ENCODE measurements around the gene IFITM5. TPM values are rescaled to one million over a fixed set of nuclear protein-coding genes. Genes with fewer than 3 reads are reported as not detected.

Gene IFITM5
- total and polyA plus RNA-seq, 2 donors from 2014 or later = not detected

DNA sequence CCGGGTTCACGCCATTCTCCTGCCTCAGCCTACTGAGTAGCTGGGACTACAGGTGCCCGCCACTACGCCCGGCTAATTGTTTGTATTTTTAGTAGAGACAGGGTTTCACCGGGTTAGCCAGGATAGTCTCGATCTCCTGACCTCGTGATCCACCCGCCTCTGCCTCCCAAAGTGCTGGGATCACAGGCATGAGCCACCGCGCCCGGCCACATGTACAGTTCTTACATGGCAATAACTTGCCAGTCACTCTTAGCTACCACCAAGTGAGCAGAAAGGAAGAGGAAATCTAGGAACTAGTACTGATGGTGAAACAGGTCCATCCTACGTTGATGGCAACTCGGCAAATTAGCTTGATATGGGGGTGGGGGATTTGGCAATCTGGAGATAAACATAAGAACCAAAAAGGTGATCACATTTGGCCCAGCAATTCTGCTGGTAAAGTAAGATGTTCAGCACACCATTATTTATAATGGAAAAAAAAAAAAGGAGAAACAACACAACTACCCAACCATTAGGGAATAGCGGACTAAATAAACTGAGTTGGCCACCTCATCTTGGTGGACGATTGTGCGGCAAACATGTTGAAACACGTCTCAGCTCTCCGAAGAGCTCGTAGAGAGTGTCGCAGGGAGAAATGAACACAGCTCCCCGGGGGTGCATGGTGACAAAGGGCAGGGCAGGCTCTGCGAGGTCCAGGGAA, 15.8 kb downstream of the IFITM5 start:
- Histone ChIP-seq H3K36me3 (ENCODE audit: control insufficient read depth in 2 of 3, insufficient read depth in 3 of 3, low read length in 3 of 3) (no peaks in the 10 kb centered on the region), H3K9ac (ENCODE audit: low read length in 3 of 3) (no peak overlapping the region), H3K27me3 (ENCODE audit: control insufficient read depth, insufficient read depth, low read length) (peaks cover 19% of the 10 kb centered on the region), H3K4me1 (ENCODE audit: control insufficient read depth in 2 of 3, insufficient read depth in 2 of 3, low read depth in 1 of 3, low read length in 3 of 3) (peaks cover 0 to 17% (median 0%) of the 10 kb centered on the region in 3 donors), H3K9me3 (ENCODE audit: control insufficient read depth in 2 of 3, insufficient read depth in 1 of 3, low read length in 3 of 3) (no peaks in the 10 kb centered on the region), H3K27ac (ENCODE audit: low read depth in 2 of 2, low read length in 2 of 2) (no peak overlapping the region), H3K4me3 (ENCODE audit: low read length in 3 of 3) (no peak overlapping the region)
- FAIRE-seq = no peak
- TF ChIP-seq, protein P1, sequence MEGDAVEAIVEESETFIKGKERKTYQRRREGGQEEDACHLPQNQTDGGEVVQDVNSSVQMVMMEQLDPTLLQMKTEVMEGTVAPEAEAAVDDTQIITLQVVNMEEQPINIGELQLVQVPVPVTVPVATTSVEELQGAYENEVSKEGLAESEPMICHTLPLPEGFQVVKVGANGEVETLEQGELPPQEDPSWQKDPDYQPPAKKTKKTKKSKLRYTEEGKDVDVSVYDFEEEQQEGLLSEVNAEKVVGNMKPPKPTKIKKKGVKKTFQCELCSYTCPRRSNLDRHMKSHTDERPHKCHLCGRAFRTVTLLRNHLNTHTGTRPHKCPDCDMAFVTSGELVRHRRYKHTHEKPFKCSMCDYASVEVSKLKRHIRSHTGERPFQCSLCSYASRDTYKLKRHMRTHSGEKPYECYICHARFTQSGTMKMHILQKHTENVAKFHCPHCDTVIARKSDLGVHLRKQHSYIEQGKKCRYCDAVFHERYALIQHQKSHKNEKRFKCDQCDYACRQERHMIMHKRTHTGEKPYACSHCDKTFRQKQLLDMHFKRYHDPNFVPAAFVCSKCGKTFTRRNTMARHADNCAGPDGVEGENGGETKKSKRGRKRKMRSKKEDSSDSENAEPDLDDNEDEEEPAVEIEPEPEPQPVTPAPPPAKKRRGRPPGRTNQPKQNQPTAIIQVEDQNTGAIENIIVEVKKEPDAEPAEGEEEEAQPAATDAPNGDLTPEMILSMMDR (IDR thresholded peaks at IDR 0.05; ENCODE audit: borderline replicate concordance, extremely low read depth, insufficient read depth) = no peak
- intact Hi-C loops (cut with DNase I) = no loop called here
- DNase-seq = no peak

DNA sequence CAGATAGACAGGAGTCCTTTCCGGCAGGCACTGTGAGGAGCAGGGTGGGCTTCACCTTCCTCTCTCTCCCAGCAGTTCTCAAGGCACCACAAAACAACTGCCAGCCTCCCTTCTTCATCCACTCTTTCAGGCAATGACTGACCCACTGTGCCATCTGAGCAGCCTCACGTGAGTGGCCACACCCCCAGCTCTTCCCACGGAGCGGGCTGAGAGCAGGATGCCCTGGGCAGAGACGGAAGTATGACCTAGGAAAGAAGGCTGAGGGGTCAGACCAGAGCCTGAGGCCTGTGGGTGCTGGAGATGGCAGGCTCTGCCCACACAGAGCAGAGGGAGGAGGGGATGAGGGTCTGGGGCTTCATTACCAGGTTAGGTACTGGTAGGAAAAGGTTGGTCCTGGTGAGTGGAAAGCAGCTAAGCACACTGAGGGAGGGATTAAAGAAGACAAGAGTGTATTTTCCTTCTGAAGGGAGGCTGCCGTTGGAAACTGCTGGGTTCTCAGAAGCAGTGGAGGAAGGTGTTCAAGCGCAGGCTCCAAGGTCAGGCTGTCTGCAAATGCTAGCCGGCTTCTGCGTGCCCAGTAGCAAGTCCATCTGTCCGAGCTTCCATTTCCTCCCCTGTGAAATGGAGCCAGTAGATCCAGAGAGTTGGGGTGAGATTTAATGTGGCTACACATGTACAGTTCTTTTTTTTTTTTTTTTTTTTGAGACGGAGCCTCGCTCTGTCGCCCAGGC, 16.5 kb downstream of the IFITM5 start:
- Histone ChIP-seq H3K4me3 (ENCODE audit: low read length in 3 of 3) (no peak overlapping the region), H3K4me1 (ENCODE audit: control insufficient read depth in 2 of 3, insufficient read depth in 2 of 3, low read depth in 1 of 3, low read length in 3 of 3) (peaks cover 0 to 14% (median 0%) of the 10 kb centered on the region in 3 donors), H3K27ac (ENCODE audit: low read depth in 2 of 2, low read length in 2 of 2) (no peak overlapping the region), H3K27me3 (ENCODE audit: control insufficient read depth, insufficient read depth, low read length) (peaks cover 19% of the 10 kb centered on the region), H3K36me3 (ENCODE audit: control insufficient read depth in 2 of 3, insufficient read depth in 3 of 3, low read length in 3 of 3) (no peaks in the 10 kb centered on the region), H3K9ac (ENCODE audit: low read length in 3 of 3) (no peak overlapping the region), H3K9me3 (ENCODE audit: control insufficient read depth in 2 of 3, insufficient read depth in 1 of 3, low read length in 3 of 3) (no peaks in the 10 kb centered on the region)
- DNase-seq (peak in 1 of 5 donors; percentile 55), FAIRE-seq (no peak)
- intact Hi-C loops (cut with DNase I) = no loop called here
- TF ChIP-seq, protein P1 (IDR thresholded peaks at IDR 0.05; ENCODE audit: borderline replicate concordance, extremely low read depth, insufficient read depth) = no peak

DNA sequence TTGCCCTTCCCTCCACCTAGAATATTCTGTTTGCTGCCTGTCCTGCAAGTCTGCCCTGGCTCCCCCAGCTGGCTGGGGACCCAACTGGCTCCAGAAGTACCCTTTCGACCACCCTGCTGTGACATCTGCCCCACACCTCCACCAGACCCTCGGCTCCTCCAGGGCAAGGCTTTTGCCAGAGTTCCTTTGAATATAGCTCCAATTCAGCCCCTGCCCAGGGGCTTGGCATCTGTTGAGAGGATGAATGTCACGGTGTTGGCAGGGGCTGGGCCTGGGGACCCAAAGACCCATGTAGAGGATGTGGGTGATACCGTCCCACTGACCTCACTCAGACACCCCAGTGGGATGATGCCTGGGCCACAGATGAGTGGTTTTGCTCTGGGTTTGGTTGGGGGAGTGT, 17.2 kb downstream of the IFITM5 start:
- Histone ChIP-seq H3K9me3 (ENCODE audit: control insufficient read depth in 2 of 3, insufficient read depth in 1 of 3, low read length in 3 of 3) (no peaks in the 10 kb centered on the region), H3K36me3 (ENCODE audit: control insufficient read depth in 2 of 3, insufficient read depth in 3 of 3, low read length in 3 of 3) (no peaks in the 10 kb centered on the region), H3K4me3 (ENCODE audit: low read length in 3 of 3) (no peak overlapping the region), H3K9ac (ENCODE audit: low read length in 3 of 3) (no peak overlapping the region), H3K27me3 (ENCODE audit: control insufficient read depth, insufficient read depth, low read length) (peaks cover 19% of the 10 kb centered on the region), H3K27ac (ENCODE audit: low read depth in 2 of 2, low read length in 2 of 2) (no peak overlapping the region), H3K4me1 (ENCODE audit: control insufficient read depth in 2 of 3, insufficient read depth in 2 of 3, low read depth in 1 of 3, low read length in 3 of 3) (peaks cover 0 to 14% (median 0%) of the 10 kb centered on the region in 3 donors)
- intact Hi-C loops (cut with DNase I) = no loop called here
- TF ChIP-seq, protein P1 (IDR thresholded peaks at IDR 0.05; ENCODE audit: borderline replicate concordance, extremely low read depth, insufficient read depth) = no peak
- FAIRE-seq = no peak
- DNase-seq = peak in 1 of 5 donors; percentile 60
